T47D (cell line): ENCODE measurements around the gene KCNAB2.
A peak's percentile ranks its signal among the peaks of the same experiment; 100 is the strongest.

Experiments
- DNase-seq, 2 experiments: peaks; one replicate each; pipeline versions ENCODE4 v3.0.0 to v3.0.0-alpha.2; 2011 to 2012; ENCODE audit warnings: low read depth in 1 of 2, low spot score in 1 of 2
- JUND ChIP-seq: IDR thresholded peaks from 2 replicates; pipeline ENCODE4 v1.6.1; 2012; ENCODE audit warnings: low read depth
- in situ Hi-C: cut with HindIII; loops from 2 replicates; pipeline ENCODE4 v1.10.0; 2016; ENCODE audit warnings: low sequenced_read_pairs, low pct_unique_long_range_greater_than_20kb

KCNAB2 gene

GRCh38 chr1:6028042-6028850 is 17.4 kb upstream of the KCNAB2 start:
- no peak for TF ChIP-seq JUND
- in situ Hi-C loops: no loop called here
- DNase-seq: no peak

GRCh38 chr1:6029351-6029750 is 16.3 kb upstream of the KCNAB2 start:
- in situ Hi-C loops: no loop called here
- TF ChIP-seq JUND: no peak
- DNase-seq: no peak

DNA sequence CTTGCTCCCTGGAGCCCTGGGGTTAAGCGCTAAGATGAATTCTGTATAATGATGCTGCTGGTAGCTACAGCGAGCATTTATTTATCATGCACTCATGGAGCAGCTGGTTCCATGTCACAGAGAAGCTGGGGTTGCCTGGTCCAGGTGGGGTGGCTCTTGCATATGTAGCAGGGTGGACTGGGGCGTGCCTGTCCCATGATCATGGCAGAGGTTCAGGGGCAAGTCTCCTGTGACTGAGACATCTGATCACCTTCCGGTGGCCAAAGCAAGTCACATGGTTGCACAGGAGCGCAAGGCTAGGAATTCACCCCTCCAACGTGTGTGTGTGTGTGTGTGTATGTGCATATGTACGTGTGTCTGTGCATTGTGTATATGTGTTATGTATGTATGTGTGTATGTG is 15.6 kb upstream of the KCNAB2 start:
- no peak for DNase-seq
- TF ChIP-seq JUND: no peak
- in situ Hi-C loops: no loop called here

DNA sequence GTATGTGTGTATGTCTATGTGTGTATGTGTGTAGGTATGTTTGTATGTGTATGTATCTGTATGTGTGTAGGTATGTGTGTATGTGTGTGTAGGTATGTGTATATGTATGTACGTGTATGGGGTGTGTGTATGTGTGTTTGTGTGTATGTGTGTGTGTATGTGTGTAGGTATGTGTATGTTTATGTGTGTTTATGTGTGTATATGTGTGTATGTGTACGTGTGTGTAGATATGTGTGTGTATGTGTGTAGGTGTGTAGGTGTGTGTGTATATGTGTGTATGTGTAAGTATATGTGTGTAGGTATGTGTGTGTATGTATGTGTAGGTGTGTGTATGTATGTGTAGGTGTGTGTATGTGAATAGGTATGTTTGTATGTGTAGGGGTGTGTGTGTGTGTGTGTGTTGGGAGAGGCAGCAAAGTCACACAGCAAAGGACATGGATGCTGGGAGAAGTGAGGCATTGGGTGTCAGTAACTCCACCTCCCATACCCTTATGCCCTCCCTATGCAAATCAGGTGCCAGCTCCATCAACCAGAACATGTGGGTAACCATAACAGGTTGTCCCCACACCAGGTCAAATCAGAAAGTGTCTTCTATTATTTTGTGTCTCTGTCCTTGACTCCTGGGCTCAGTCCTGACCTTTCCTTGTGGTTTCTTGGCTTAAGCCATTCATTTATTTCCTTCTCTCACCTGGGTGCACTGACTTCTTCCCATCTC is 15.0 kb upstream of the KCNAB2 start:
- peak in 1 of 2 experiments; percentile 15 for DNase-seq
- in situ Hi-C loops: no loop called here
- no peak for TF ChIP-seq JUND

- in situ Hi-C loops: no loop called here
- TF ChIP-seq JUND: no peak
- no peak for DNase-seq
Observed at GRCh38 chr1:6033124-6033523, 12.6 kb upstream of the KCNAB2 start.

DNA sequence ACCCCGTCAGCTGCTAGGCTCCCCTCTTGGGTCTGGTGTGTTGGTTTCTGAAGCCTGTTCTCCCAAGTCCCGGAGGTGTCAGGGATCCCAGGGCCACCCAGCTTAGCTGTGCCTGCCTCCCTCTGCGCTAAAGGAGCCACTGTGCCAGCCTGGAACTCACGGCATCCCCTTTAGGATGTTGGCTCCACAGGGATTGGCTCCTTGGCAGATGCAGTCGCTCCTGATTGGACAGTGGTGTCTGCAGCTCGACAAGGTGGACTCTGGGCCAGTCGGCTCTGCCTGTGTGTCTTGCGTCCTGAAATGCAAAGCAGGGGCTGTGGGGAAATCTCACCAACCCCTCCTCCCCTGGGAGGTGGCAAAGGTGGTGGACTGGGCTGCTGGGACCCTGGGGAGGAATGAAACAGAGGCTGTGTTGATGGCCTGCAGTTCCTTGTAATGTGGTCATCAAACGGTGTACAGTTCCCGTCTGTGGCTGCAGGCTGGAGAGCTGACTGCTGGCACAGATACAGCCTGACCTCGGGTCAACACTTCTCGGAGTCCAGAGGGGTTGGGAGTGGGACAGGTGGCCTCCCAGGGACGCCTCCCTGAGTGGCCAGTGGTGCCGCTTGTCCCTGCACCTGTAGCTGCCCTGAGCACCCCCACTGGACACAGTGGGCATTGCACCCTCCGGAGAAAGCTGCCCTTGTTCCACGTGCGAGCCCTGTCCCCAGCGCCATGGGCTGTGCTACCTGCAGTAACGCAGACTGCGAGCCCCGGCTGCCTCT is 11.5 kb upstream of the KCNAB2 start:
- DNase-seq: peak; percentile 51 to 62
- in situ Hi-C loops: no loop called here

DNA sequence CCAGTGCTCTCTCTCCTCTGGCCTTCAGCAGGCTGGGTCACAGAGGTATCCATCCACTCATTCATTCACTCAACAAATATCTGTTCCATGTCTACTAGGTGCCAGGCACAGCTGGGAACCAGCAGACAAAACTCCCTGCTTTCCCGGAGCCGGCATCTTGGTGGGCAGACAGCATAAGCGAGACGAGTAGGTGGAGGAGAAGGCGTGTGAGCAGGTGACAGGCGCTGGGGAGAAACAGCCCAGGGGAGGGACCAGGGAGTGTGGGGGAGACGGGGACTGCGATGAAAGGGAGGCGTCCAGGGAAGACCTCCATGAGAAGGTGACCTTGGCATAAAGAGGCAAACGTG is 11.0 kb upstream of the KCNAB2 start:
- no peak for DNase-seq
- in situ Hi-C loops: no loop called here
- TF ChIP-seq JUND: no peak

More for the DNA sequence above, 11.5 kb upstream of the KCNAB2 start:
- TF ChIP-seq JUND: no peak

DNA sequence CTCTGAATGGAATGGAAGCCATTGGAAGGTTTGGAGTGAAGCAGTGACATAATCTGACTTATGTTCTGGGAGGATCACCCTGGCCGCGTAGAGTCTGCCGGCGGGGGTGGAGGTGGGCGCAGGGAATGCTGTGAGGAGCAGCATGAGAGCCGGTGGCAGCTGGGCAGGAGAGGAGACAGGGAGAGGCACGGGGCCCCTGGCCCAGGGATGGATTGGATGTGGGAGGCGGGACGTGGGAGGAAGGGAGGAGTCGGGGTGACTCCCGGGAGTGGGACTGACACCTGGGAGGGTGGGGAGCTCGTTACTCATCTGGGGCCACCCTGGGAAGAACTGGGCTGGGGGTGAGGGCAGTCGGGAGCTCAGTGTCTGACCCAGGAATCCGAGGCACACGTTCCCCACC is 10.4 kb upstream of the KCNAB2 start:
- TF ChIP-seq JUND: no peak
- in situ Hi-C loops: no loop called here
- DNase-seq: no peak

GRCh38 chr1:6035719-6036118 is 10.0 kb upstream of the KCNAB2 start:
- in situ Hi-C loops: no loop called here
- TF ChIP-seq JUND: no peak

DNA sequence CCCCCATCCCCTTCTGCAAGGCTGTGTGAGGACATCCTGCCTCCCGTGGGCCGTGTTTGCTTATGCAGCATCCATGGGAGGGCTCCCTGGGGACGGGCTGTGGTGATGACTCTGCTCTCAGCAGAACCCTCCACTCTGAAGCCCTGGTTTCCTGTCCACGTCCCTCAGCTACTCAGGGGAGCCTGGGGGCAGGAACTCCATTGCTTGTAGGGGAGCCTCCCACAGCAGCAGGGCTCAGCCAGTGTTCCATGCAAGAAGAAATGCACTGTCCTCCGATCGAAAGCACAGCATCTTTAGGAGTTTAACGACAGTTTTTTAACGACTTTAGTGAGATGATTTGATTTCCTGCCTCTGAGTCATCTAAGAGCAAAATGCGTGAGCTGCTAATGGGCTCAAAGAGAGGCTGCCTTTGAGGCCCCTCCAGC is 8.3 kb upstream of the KCNAB2 start:
- in situ Hi-C loops: no loop called here
- no peak for TF ChIP-seq JUND
- no peak for DNase-seq

More at GRCh38 chr1:6035719-6036118, 10.0 kb upstream of the KCNAB2 start:
- DNase-seq: peak in 1 of 2 experiments; percentile 12

DNA sequence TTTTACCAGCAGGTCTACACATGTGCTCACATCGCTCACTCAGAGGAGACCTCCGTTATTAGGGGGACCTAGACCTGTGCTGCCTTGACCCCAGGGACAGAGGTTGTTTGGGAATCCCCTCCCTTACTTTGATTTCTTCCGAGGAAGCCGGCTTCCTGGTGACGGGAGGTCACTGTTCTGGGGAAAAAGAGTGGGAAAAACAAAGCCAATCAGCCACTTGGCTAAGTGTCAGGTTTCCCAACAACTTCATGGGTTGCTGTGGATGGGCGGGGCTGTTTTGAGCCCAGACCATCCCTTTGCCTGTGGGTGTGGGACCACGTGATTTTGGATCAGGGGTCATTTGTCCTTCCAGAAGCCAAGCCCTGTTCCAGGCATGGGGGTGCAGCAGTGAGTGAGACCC is 7.1 kb upstream of the KCNAB2 start:
- TF ChIP-seq JUND: no peak
- DNase-seq: no peak
- in situ Hi-C loops: no loop called here

DNA sequence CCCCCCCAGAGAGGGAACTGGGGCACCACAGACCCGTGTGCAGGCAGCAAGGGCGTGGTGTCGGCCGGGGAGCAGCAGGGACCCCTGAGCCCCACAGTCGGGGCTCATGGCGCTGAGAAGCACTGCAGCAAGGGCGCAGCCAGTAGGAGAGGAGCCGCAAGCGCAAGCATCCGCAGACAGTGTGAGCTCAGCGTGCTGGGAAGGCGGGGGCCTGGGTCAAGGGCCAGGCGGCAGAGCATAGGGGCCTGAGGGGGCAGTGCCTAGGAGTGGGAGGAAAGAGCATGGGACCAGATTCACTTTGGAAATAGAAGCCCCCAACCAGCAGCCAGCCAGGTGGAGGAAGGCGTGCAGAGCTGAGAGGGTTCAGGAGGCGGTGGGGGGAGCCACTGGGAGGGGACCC is 6.7 kb upstream of the KCNAB2 start:
- no peak for DNase-seq
- TF ChIP-seq JUND: no peak
- in situ Hi-C loops: no loop called here

DNA sequence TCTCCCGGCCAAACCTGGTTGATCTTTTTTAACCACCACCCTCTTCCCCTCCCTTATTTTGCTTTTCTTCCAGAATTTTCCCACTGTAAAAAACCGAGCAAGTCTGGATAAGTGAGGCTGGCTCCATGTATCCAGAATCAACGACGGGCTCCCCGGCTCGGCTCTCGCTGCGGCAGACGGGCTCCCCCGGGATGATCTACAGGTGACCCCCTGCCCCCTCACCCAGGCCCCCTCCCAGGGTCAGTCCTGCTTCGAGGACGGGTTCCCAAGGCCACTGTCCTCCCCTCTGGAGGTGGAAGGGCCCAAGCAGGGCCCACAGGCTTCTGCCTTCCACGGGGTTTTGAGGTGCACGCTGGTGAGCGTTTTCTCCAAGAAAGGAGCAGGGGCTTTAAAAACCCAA is 5.2 kb upstream of the KCNAB2 start:
- in situ Hi-C loops: no loop called here
- no peak for DNase-seq
- no peak for TF ChIP-seq JUND
